OCI-LY7 (cell line): Measurements from ENCODE around the gene CACNA2D2.

Experiments
- CTCF ChIP-seq: fragments of 200-600 bp; sonication (generic); conservative IDR thresholded peaks from 2 replicates; pipeline ENCODE4 v1.5.1; 2014; ENCODE audit warnings: mild to moderate bottlenecking, antibody characterized with exemption, low read length, moderate library complexity, mixed read lengths
- EZH2phosphoT487 ChIP-seq: fragments of 200-600 bp; sonication (generic); IDR thresholded peaks from 2 replicates; pipeline ENCODE4 v1.6.1; 2018; ENCODE audit warnings: low read depth, borderline replicate concordance, mild to moderate bottlenecking, mixed run types, antibody characterized with exemption, low read length, moderate library complexity, mixed read lengths

- TF ChIP-seq EZH2phosphoT487 (no peak), CTCF (no peak)
These were observed 112.8 kb downstream of the CACNA2D2 start for GRCh38 chr3:50390508-50391224.
